Fibroblast of lung (primary cell): ENCODE measurements around the gene SFI1. TPM values are rescaled to one million over a fixed set of nuclear protein-coding genes. Genes with fewer than 3 reads are reported as not detected.

ENCODE experiments used
- DNase-seq, 2 donors: peaks; one replicate each; pipeline versions ENCODE4 v3.0.0 to v3.0.0-alpha.2; 2010; ENCODE audit warnings: low read depth in 2 of 2
- H2AFZ ChIP-seq: 2 replicates; pipeline ENCODE4 v1.5.1; 2012; ENCODE audit warnings: low read length, control low read depth, inconsistent platforms
- H3K27ac ChIP-seq: 2 replicates; pipeline ENCODE4 v1.5.1; 2011; ENCODE audit warnings: low read length, control low read depth; ENCODE audit not compliant: insufficient read depth
- H3K27me3 ChIP-seq: 2 replicates; pipeline ENCODE4 v1.5.1; 2011; ENCODE audit warnings: mild to moderate bottlenecking, low read length; ENCODE audit not compliant: control insufficient read depth, insufficient read depth
- H3K36me3 ChIP-seq: 2 replicates; pipeline ENCODE4 v1.5.1; 2011; ENCODE audit warnings: low read length; ENCODE audit not compliant: control insufficient read depth, insufficient read depth
- H3K4me1 ChIP-seq: 2 replicates; pipeline ENCODE4 v1.5.1; 2011; ENCODE audit warnings: low read length; ENCODE audit not compliant: control insufficient read depth, insufficient read depth; ENCODE audit errors: extremely low read depth
- H3K4me2 ChIP-seq: 2 replicates; pipeline ENCODE4 v1.5.1; 2011; ENCODE audit warnings: low read length, control low read depth; ENCODE audit not compliant: insufficient read depth; ENCODE audit errors: extremely low read depth
- H3K4me3 ChIP-seq, 4 experiments: fragments of 200-600 bp in 1 of 4; sonication (generic) in 1 of 4; replicated peaks in 1 of 4; 2 replicates each; pipeline ENCODE4 v1.5.1; 2011 to 2016; ENCODE audit warnings: low read length in 4 of 4, low read depth in 3 of 4, mild to moderate bottlenecking in 3 of 4, control low read depth in 2 of 4, inconsistent platforms in 1 of 4, mixed read lengths in 1 of 4; ENCODE audit not compliant: insufficient read depth in 1 of 4; ENCODE audit errors: control extremely low read depth in 1 of 4
- H3K79me2 ChIP-seq: 2 replicates; pipeline ENCODE4 v1.5.1; 2012; ENCODE audit warnings: mild to moderate bottlenecking, low read length, inconsistent platforms; ENCODE audit not compliant: control insufficient read depth, insufficient read depth
- H3K9ac ChIP-seq: 2 replicates; pipeline ENCODE4 v1.5.1; 2011; ENCODE audit warnings: mild to moderate bottlenecking, low read length, control low read depth; ENCODE audit not compliant: insufficient read depth
- H3K9me3 ChIP-seq: 2 replicates; pipeline ENCODE4 v1.5.1; 2012; ENCODE audit warnings: low read depth, low read length; ENCODE audit not compliant: control insufficient read depth, insufficient read depth
- H4K20me1 ChIP-seq: 2 replicates; pipeline ENCODE4 v1.5.1; 2011; ENCODE audit warnings: low read length; ENCODE audit not compliant: control insufficient read depth, insufficient read depth; ENCODE audit errors: extremely low read depth
- CTCF ChIP-seq, 2 donors: IDR thresholded peaks in 1 of 2; conservative IDR thresholded peaks in 1 of 2; 1 replicate in 1 of 2; 2 replicates in 1 of 2; pipeline ENCODE4 v1.5.1; 2011 to 2012; ENCODE audit warnings: low read length in 2 of 2, control low read depth in 1 of 2, inconsistent platforms in 1 of 2, low read depth in 1 of 2, mild to moderate bottlenecking in 1 of 2
- EZH2 ChIP-seq: IDR thresholded peaks from 2 replicates; pipeline ENCODE4 v1.5.1; 2012; ENCODE audit warnings: low read length, control low read depth, mild to moderate bottlenecking; ENCODE audit errors: missing control alignments
- polyA plus RNA-seq, 2 donors: library from polyadenylated mRNA; depleted of rRNA in 1 of 2; stranded (reverse) in 1 of 2; unstranded in 1 of 2; fragments of >200 nt; gene quantifications; 2 replicates each; pipeline ENCODE4 v1.2.1, GENCODE V29; 2011 to 2012; ENCODE audit warnings: missing spikeins in 1 of 2
- total RNA-seq: library from RNA; depleted of rRNA; stranded (reverse); fragments of >200 nt; gene quantifications from 2 replicates; pipeline ENCODE4 v1.2.1, GENCODE V29; 2014

The SFI1 gene
- total and polyA plus RNA-seq, 2 donors (not counting 1 experiment from before 2014, with no cell fraction given), result 3.6 to 11.4 TPM

- no peak overlapping the region for H3K27ac ChIP-seq
- no peaks in the 10 kb centered on the region for H3K4me1 ChIP-seq
- H3K4me2 ChIP-seq, result no peak overlapping the region
- H3K9me3 ChIP-seq, result no peaks in the 10 kb centered on the region
- no peak for TF ChIP-seq CTCF (conservative IDR thresholded peaks at IDR 0.05 in 1 of 2, IDR thresholded peaks at IDR 0.05 in 1 of 2; ENCODE audit: low read depth in 1 of 2, low read length in 2 of 2)
- TF ChIP-seq EZH2, result no peak
- H3K4me3 ChIP-seq, result no peak overlapping the region
- no peaks in the 10 kb centered on the region for H3K27me3 ChIP-seq
- H3K9ac ChIP-seq, result no peak overlapping the region
- no peak overlapping the region for H2AFZ ChIP-seq
- H3K79me2 ChIP-seq, result peaks cover 45% of the 10 kb centered on the region
- H4K20me1 ChIP-seq, result no peaks in the 10 kb centered on the region
- peaks cover 32% of the 10 kb centered on the region for H3K36me3 ChIP-seq
- DNase-seq, result no peak
Observed at GRCh38 chr22:31621507-31622124, 125.3 kb downstream of the SFI1 start.

- Histone ChIP-seq H4K20me1 (no peaks in the 10 kb centered on the region), H3K79me2 (peaks cover 58% of the 10 kb centered on the region), H3K9ac (no peak overlapping the region), H3K36me3 (peaks cover 30% of the 10 kb centered on the region), H3K27ac (no peak overlapping the region), H3K4me3 (no peak overlapping the region), H3K9me3 (no peaks in the 10 kb centered on the region), H3K4me1 (peaks cover 2% of the 10 kb centered on the region), H3K27me3 (no peaks in the 10 kb centered on the region), H3K4me2 (no peak overlapping the region), H2AFZ (no peak overlapping the region)
- TF ChIP-seq EZH2, result no peak
- no peak for TF ChIP-seq CTCF (conservative IDR thresholded peaks at IDR 0.05 in 1 of 2, IDR thresholded peaks at IDR 0.05 in 1 of 2; ENCODE audit: low read depth in 1 of 2, low read length in 2 of 2)
- no peak for DNase-seq
Observed at GRCh38 chr22:31622980-31623379, 126.6 kb downstream of the SFI1 start.

GRCh38 chr22:31623592-31624304 lies 127.4 kb downstream of the SFI1 start:
- H3K79me2 ChIP-seq, result peaks cover 66% of the 10 kb centered on the region
- H4K20me1 ChIP-seq, result no peaks in the 10 kb centered on the region
- no peak overlapping the region for H3K4me3 ChIP-seq
- no peak overlapping the region for H2AFZ ChIP-seq
- H3K9me3 ChIP-seq, result no peaks in the 10 kb centered on the region
- no peak overlapping the region for H3K4me2 ChIP-seq
- H3K27me3 ChIP-seq, result no peaks in the 10 kb centered on the region
- H3K9ac ChIP-seq, result no peak overlapping the region
- no peak overlapping the region for H3K27ac ChIP-seq
- no peak for DNase-seq
- peaks cover 2% of the 10 kb centered on the region for H3K4me1 ChIP-seq
- TF ChIP-seq EZH2, result no peak
- TF ChIP-seq CTCF (conservative IDR thresholded peaks at IDR 0.05 in 1 of 2, IDR thresholded peaks at IDR 0.05 in 1 of 2; ENCODE audit: low read depth in 1 of 2, low read length in 2 of 2), result no peak
- peaks cover 30% of the 10 kb centered on the region for H3K36me3 ChIP-seq
